Measurements from ENCODE around the gene PRKAR1A.

PRKAR1A gene

DNA sequence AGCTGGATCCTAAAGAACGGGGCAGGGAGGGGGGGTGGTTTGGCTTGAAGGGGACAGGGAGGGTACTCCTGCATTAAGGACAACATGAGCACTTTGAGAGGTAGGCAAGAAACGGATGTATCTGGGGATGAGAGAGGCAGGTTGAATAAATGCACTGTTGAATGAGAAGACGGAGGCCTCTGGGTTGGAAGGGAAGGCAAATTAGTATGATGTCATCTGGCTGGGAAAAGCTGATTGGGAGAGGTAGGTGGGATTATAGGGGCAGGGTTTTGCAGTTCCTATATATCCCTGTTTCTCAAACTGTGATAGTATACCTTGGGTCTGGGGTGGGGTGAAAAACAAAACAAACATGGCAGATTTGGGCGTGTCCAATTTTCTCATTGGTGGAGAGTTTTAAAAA lies 44.3 kb downstream of the PRKAR1A start:
- DNase-seq (ENCODE audit: low read depth in 1 of 2, low spot score in 1 of 2): no peak

DNA sequence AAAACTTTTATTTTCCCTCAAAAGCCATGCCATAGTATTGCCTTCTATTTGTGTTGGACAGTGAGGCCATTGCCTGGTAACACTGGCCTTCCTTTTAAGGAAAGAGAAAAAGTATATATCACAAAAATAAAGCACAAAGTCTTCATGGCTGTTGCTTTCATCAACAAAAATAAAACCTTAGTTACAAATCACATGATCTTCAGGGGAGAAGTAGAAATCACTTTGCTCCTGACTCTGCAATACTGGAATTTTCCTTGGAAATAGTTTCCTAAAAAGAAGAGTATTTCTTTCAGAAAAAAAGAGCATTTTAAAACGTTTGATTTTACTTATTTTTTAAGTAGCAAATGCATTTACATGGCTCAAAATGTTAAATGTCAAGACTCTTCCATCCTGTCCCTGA lies 47.1 kb downstream of the PRKAR1A start:
- DNase-seq (ENCODE audit: low read depth in 1 of 2, low spot score in 1 of 2): no peak
- TF ChIP-seq, protein P1, sequence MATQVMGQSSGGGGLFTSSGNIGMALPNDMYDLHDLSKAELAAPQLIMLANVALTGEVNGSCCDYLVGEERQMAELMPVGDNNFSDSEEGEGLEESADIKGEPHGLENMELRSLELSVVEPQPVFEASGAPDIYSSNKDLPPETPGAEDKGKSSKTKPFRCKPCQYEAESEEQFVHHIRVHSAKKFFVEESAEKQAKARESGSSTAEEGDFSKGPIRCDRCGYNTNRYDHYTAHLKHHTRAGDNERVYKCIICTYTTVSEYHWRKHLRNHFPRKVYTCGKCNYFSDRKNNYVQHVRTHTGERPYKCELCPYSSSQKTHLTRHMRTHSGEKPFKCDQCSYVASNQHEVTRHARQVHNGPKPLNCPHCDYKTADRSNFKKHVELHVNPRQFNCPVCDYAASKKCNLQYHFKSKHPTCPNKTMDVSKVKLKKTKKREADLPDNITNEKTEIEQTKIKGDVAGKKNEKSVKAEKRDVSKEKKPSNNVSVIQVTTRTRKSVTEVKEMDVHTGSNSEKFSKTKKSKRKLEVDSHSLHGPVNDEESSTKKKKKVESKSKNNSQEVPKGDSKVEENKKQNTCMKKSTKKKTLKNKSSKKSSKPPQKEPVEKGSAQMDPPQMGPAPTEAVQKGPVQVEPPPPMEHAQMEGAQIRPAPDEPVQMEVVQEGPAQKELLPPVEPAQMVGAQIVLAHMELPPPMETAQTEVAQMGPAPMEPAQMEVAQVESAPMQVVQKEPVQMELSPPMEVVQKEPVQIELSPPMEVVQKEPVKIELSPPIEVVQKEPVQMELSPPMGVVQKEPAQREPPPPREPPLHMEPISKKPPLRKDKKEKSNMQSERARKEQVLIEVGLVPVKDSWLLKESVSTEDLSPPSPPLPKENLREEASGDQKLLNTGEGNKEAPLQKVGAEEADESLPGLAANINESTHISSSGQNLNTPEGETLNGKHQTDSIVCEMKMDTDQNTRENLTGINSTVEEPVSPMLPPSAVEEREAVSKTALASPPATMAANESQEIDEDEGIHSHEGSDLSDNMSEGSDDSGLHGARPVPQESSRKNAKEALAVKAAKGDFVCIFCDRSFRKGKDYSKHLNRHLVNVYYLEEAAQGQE (IDR thresholded peaks at IDR 0.05; ENCODE audit: insufficient replicate concordance, low read depth): no peak
- TF ChIP-seq POLR2AphosphoS5 (IDR thresholded peaks at IDR 0.05; ENCODE audit: low read depth) (no peak), GABPA (IDR thresholded peaks at IDR 0.05; ENCODE audit: low read depth) (no peak), SPI1 (IDR thresholded peaks at IDR 0.05; ENCODE audit: borderline replicate concordance, low read depth) (no peak)
- TF ChIP-seq, protein P2, sequence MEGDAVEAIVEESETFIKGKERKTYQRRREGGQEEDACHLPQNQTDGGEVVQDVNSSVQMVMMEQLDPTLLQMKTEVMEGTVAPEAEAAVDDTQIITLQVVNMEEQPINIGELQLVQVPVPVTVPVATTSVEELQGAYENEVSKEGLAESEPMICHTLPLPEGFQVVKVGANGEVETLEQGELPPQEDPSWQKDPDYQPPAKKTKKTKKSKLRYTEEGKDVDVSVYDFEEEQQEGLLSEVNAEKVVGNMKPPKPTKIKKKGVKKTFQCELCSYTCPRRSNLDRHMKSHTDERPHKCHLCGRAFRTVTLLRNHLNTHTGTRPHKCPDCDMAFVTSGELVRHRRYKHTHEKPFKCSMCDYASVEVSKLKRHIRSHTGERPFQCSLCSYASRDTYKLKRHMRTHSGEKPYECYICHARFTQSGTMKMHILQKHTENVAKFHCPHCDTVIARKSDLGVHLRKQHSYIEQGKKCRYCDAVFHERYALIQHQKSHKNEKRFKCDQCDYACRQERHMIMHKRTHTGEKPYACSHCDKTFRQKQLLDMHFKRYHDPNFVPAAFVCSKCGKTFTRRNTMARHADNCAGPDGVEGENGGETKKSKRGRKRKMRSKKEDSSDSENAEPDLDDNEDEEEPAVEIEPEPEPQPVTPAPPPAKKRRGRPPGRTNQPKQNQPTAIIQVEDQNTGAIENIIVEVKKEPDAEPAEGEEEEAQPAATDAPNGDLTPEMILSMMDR (IDR thresholded peaks at IDR 0.05; ENCODE audit: insufficient read depth, low read length): no peak
- H3K4me3 ChIP-seq (replicated peaks; ENCODE audit: insufficient read depth, low read length): no peak overlapping the region
- no peak overlapping the region for H3K27ac ChIP-seq (replicated peaks)
- no peaks in the 10 kb centered on the region for H3K27me3 ChIP-seq (ENCODE audit: insufficient read depth, poor library complexity, severe bottlenecking)

More for the DNA sequence above, 44.3 kb downstream of the PRKAR1A start:
- TF ChIP-seq, protein P1 (IDR thresholded peaks at IDR 0.05; ENCODE audit: insufficient replicate concordance, low read depth): no peak
- TF ChIP-seq, protein P2 (IDR thresholded peaks at IDR 0.05; ENCODE audit: insufficient read depth, low read length): no peak
- TF ChIP-seq GABPA (IDR thresholded peaks at IDR 0.05; ENCODE audit: low read depth) (no peak), SPI1 (IDR thresholded peaks at IDR 0.05; ENCODE audit: borderline replicate concordance, low read depth) (no peak), POLR2AphosphoS5 (IDR thresholded peaks at IDR 0.05; ENCODE audit: low read depth) (no peak)
- Histone ChIP-seq H3K27me3 (ENCODE audit: insufficient read depth, poor library complexity, severe bottlenecking) (no peaks in the 10 kb centered on the region), H3K27ac (replicated peaks) (no peak overlapping the region), H3K4me3 (replicated peaks; ENCODE audit: insufficient read depth, low read length) (no peak overlapping the region)

GRCh38 chr17:68560966-68561720 lies 48.9 kb downstream of the PRKAR1A start:
- no peak for TF ChIP-seq POLR2AphosphoS5 (IDR thresholded peaks at IDR 0.05; ENCODE audit: low read depth)
- TF ChIP-seq, protein P1 (IDR thresholded peaks at IDR 0.05; ENCODE audit: insufficient replicate concordance, low read depth): no peak
- H3K27me3 ChIP-seq (ENCODE audit: insufficient read depth, poor library complexity, severe bottlenecking): peaks cover 2% of the 10 kb centered on the region
- DNase-seq (ENCODE audit: low read depth in 1 of 2, low spot score in 1 of 2): no peak
- no peak overlapping the region for H3K27ac ChIP-seq (replicated peaks)
- H3K4me3 ChIP-seq (replicated peaks; ENCODE audit: insufficient read depth, low read length): no peak overlapping the region
